ENCODE measurements around the gene CAPSL. TPM values are rescaled to one million over a fixed set of nuclear protein-coding genes. Genes with fewer than 3 reads are reported as not detected.

Gene CAPSL
- total RNA-seq, 1 donor from 2014 or later: 2.3 TPM

DNA sequence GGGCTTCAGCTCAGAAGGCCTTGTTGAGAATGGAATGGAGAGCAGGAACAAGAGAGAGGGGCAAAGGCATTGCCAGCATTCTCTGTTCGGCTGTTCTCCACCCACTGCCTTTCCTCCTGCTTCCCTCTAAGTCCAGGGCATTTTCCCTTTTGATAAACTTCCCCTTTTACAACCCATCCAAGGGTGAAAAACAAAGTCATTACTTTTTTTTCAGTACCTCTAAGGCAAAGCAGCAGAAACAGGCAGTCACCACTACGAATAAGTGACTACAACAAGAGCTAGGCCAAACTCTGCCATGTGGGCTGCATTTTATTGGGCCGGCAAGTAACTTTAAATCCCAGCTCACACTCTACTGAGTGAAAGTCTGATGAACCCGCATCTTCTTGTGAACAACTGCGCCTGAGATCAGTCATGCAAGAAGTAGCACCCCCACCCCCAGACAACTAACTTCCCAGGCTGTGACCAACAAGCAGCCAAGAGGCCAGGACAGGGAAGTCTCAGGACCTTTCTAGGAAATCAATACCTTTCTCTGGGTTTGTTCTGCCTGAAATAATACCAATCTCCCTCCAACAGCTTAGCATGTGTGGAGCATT, 68.6 kb downstream of the CAPSL start:
- Mint-ChIP-seq H3K9me3 (no peaks in the 10 kb centered on the region), H3K4me3 (no peak overlapping the region), H3K27ac (no peak overlapping the region), H3K27me3 (peaks cover under 1% of the 10 kb centered on the region), H3K4me1 (ENCODE audit: unreplicated experiment) (no peaks in the 10 kb centered on the region), H3K36me3 (no peaks in the 10 kb centered on the region)
- TF ChIP-seq, protein P1, sequence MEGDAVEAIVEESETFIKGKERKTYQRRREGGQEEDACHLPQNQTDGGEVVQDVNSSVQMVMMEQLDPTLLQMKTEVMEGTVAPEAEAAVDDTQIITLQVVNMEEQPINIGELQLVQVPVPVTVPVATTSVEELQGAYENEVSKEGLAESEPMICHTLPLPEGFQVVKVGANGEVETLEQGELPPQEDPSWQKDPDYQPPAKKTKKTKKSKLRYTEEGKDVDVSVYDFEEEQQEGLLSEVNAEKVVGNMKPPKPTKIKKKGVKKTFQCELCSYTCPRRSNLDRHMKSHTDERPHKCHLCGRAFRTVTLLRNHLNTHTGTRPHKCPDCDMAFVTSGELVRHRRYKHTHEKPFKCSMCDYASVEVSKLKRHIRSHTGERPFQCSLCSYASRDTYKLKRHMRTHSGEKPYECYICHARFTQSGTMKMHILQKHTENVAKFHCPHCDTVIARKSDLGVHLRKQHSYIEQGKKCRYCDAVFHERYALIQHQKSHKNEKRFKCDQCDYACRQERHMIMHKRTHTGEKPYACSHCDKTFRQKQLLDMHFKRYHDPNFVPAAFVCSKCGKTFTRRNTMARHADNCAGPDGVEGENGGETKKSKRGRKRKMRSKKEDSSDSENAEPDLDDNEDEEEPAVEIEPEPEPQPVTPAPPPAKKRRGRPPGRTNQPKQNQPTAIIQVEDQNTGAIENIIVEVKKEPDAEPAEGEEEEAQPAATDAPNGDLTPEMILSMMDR (conservative IDR thresholded peaks at IDR 0.05): no peak
- no peak for DNase-seq (ENCODE audit: extremely low spot score, unreplicated experiment)

GRCh38 chr5:35867998-35868397, 70.4 kb downstream of the CAPSL start:
- TF ChIP-seq, protein P1 (conservative IDR thresholded peaks at IDR 0.05): no peak
- H3K9me3 Mint-ChIP-seq: no peaks in the 10 kb centered on the region
- no peaks in the 10 kb centered on the region for H3K27me3 Mint-ChIP-seq
- H3K4me1 Mint-ChIP-seq (ENCODE audit: unreplicated experiment): no peaks in the 10 kb centered on the region
- H3K4me3 Mint-ChIP-seq: no peak overlapping the region
- H3K36me3 Mint-ChIP-seq: no peaks in the 10 kb centered on the region
- H3K27ac Mint-ChIP-seq: no peak overlapping the region
- no peak for DNase-seq (ENCODE audit: extremely low spot score, unreplicated experiment)

DNA sequence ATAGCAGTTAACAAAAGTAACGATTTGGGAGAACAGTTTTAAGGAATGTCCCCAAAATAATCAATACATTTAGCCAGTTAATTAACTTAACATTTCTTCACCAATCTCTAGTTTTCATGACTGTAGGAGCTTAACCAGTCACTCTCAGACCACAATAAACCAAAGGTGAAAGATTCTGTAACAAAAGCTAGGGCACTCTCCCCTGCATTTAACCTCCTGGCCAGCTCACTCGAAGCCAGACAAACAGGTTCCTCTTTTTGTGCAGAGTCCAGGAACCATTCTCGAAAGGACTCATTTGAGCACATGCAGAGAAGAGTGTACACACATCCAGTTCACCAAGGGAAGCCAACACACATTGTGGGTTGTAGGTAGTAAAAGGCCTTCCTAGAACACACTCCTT, 75.3 kb downstream of the CAPSL start:
- DNase-seq (ENCODE audit: extremely low spot score, unreplicated experiment): no peak
- H3K36me3 Mint-ChIP-seq: no peaks in the 10 kb centered on the region
- no peak overlapping the region for H3K4me3 Mint-ChIP-seq
- peaks cover 4% of the 10 kb centered on the region for H3K4me1 Mint-ChIP-seq (ENCODE audit: unreplicated experiment)
- TF ChIP-seq, protein P1 (conservative IDR thresholded peaks at IDR 0.05): no peak
- no peaks in the 10 kb centered on the region for H3K9me3 Mint-ChIP-seq
- no peak overlapping the region for H3K27ac Mint-ChIP-seq
- no peaks in the 10 kb centered on the region for H3K27me3 Mint-ChIP-seq

- Mint-ChIP-seq H3K4me3 (no peak overlapping the region), H3K36me3 (no peaks in the 10 kb centered on the region), H3K9me3 (no peaks in the 10 kb centered on the region), H3K4me1 (ENCODE audit: unreplicated experiment) (peaks cover 4% of the 10 kb centered on the region), H3K27ac (no peak overlapping the region), H3K27me3 (no peaks in the 10 kb centered on the region)
- TF ChIP-seq, protein P1 (conservative IDR thresholded peaks at IDR 0.05): no peak
- no peak for DNase-seq (ENCODE audit: extremely low spot score, unreplicated experiment)
Observed at GRCh38 chr5:35862126-35862525, 76.3 kb downstream of the CAPSL start.

DNA sequence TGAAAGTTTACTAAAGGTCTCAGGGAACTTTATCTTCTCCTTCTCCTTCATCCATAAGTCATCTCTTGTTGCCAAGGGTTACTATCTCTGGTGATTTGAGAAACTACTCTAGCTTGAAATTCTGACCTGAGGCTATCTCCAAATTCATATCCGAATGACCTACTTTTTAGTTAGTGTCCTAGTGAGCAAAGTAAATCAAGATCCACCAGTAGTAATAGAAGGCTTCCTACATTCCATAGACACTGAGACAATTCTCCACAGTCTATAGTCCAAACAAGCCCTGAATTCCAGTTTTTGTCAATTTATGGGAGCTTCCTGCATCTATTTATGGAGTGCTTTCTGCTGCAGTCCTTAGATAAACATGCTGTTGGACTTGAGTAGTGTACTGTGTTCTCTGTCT, 76.7 kb downstream of the CAPSL start:
- no peaks in the 10 kb centered on the region for H3K27me3 Mint-ChIP-seq
- H3K4me1 Mint-ChIP-seq (ENCODE audit: unreplicated experiment): peaks cover 4% of the 10 kb centered on the region
- no peak for DNase-seq (ENCODE audit: extremely low spot score, unreplicated experiment)
- TF ChIP-seq, protein P1 (conservative IDR thresholded peaks at IDR 0.05): no peak
- H3K27ac Mint-ChIP-seq: no peak overlapping the region
- no peaks in the 10 kb centered on the region for H3K9me3 Mint-ChIP-seq
- no peaks in the 10 kb centered on the region for H3K36me3 Mint-ChIP-seq
- H3K4me3 Mint-ChIP-seq: no peak overlapping the region

DNA sequence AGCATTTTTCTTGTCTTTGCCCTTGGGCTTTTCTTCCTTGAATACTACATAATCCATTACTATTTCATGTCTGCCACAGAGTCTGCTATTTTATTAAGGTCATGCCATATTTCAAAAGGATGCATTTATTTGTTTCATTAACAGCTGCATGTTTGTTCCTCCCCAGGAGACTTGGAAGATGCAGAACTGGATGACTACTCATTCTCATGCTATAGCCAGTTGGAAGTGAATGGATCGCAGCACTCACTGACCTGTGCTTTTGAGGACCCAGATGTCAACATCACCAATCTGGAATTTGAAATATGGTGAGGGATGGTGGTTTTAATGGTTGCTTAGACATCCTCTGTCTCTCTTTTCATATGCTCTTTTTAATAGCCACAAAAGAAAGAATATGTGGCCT, 77.7 kb downstream of the CAPSL start:
- Mint-ChIP-seq H3K4me1 (ENCODE audit: unreplicated experiment) (peaks cover 4% of the 10 kb centered on the region), H3K27ac (no peak overlapping the region), H3K9me3 (no peaks in the 10 kb centered on the region), H3K27me3 (no peaks in the 10 kb centered on the region), H3K36me3 (no peaks in the 10 kb centered on the region), H3K4me3 (no peak overlapping the region)
- TF ChIP-seq, protein P1 (conservative IDR thresholded peaks at IDR 0.05): no peak
- no peak for DNase-seq (ENCODE audit: extremely low spot score, unreplicated experiment)
